Heart left ventricle (tissue), 16 donors: Measurements from ENCODE around the gene ABCB7. TPM values are rescaled to one million over a fixed set of nuclear protein-coding genes. Genes with fewer than 3 reads are reported as not detected.

Source experiments
- ATAC-seq, 4 donors: fragments of 200-7000 bp; cut with Tn5 transposase; one replicate each; pipeline ENCODE4 v1.9.1; 2020 to 2022; ENCODE audit warnings: moderate library complexity in 4 of 4, mild to moderate bottlenecking in 3 of 4, moderate number of reproducible peaks in 1 of 4
- DNase-seq, 5 donors: peaks; one replicate each; pipeline ENCODE4 v3.0.0-alpha.2; 2020
- H3K27ac ChIP-seq, 12 donors: fragments of 200-600 bp; sonication (generic) in 4 of 12; one replicate each; pipeline versions ENCODE4 v1.5.0 to v1.8.0; 2016 to 2022; ENCODE audit warnings: mild to moderate bottlenecking in 2 of 12
- H3K27me3 ChIP-seq, 9 donors: fragments of 200-600 bp; sonication (generic) in 2 of 9; one replicate each; pipeline versions ENCODE4 v1.5.1 to v1.8.0; 2016 to 2022; ENCODE audit warnings: mild to moderate bottlenecking in 3 of 9
- H3K36me3 ChIP-seq, 9 donors: fragments of 200-600 bp; sonication (generic) in 2 of 9; one replicate each; pipeline versions ENCODE4 v1.5.0 to v1.8.0; 2018 to 2022; ENCODE audit warnings: mild to moderate bottlenecking in 2 of 9
- H3K4me1 ChIP-seq, 12 donors: fragments of 200-600 bp; sonication (generic) in 4 of 12; one replicate each; pipeline versions ENCODE4 v1.5.0 to v1.8.0; 2016 to 2022; ENCODE audit warnings: mild to moderate bottlenecking in 3 of 12
- H3K4me3 ChIP-seq, 12 donors: fragments of 200-600 bp; sonication (generic) in 4 of 12; one replicate each; pipeline versions ENCODE4 v1.5.0 to v1.8.0; 2017 to 2022; ENCODE audit warnings: mild to moderate bottlenecking in 9 of 12, moderate library complexity in 4 of 12
- H3K9me3 ChIP-seq, 12 donors: fragments of 200-600 bp; sonication (generic) in 4 of 12; one replicate each; pipeline versions ENCODE4 v1.5.0 to v1.8.0; 2016 to 2022; ENCODE audit warnings: mild to moderate bottlenecking in 1 of 12
- CTCF ChIP-seq, 12 donors: fragments of 200-600 bp; sonication (generic) in 4 of 12; IDR thresholded peaks; one replicate each; pipeline versions ENCODE4 v1.5.0 to v1.8.0; 2018 to 2022; ENCODE audit warnings: antibody characterized with exemption in 12 of 12, mild to moderate bottlenecking in 5 of 12
- POLR2A ChIP-seq, 2 donors: fragments of 450-650 bp; IDR thresholded peaks; one replicate each; pipeline ENCODE4 v1.6.1; 2017; ENCODE audit warnings: antibody characterized with exemption in 2 of 2, mild to moderate bottlenecking in 2 of 2, moderate library complexity in 2 of 2
- WGBS, 4 donors: extraction: QIAGEN DNeasy Blood & Tissue Kit in 2 of 4; methylation state at CpG; one replicate each; pipeline versions ENCODE4 v1.1.5 to v1.1.7; 2013 to 2018; 5-methylcytosine and 5-hydroxymethylcytosine counted together
- intact Hi-C, 10 donors: fragments of 100-400 bp; cut with DNase I; formaldehyde crosslinking; loops; one replicate each; pipeline versions ENCODE4 v1.11.1 to v1.14.2; 2022
- polyA plus RNA-seq, 2 donors: library from polyadenylated mRNA; stranded (reverse); fragments of 200-250 nt; gene quantifications; one replicate each; pipeline ENCODE4 v1.2.3, GENCODE V29; 2013
- total RNA-seq, 9 donors: library from RNA; depleted of rRNA in 2 of 9; stranded (reverse); fragments of >200 nt in 2 of 9; fragmentation: NEBNext Ultra II Directional in 3 of 9; extraction: Animal tissue kit (Norgen Biotek cat#: 25700) in 3 of 9; gene quantifications; one replicate each; pipeline versions ENCODE4 v1.1.0 to v1.2.4, GENCODE V29; 2016 to 2023
- donor health status: ischemic (EF 13 %, LVEDD 7.1; RV severe dilation, severe dysfunction).
- donor health status: healthy with polysubstance abuse.
- donor health status: DM: no; HTN: yes; CAD: no.
- donor health status: DM: no; HTN: no; CAD: no.
- donor health status: ischemic (EF 25% LVEDD 6.9; RV normal size, moderate dysfunction).
- donor health status: ischemic (EF 25% LVEDD 5.7; RV mildly dilated, moderate dysfunction).
- donor health status: healthy.
- donor health status: DM: yes; HTN: yes; CAD: no.
- donor health status: ischemic (EF 35%, LVEDD 5.7; RV mildly dilated, moderate dysfunction).
- donor health status: nonischemic (EF 11% LVEDD 7.7; RV severe dilation, severe dysfunction).
- donor health status: DM: yes; HTN: yes; CAD: no.
- donor health status: PGD.
- donor health status: ischemic (EF 29% LVEDD 5.4; RV normal size, mild dysfunction).
- donor health status: nonischemic (EF 23%, LVEDD 6.1; RV moderate dilation, normal function).

Gene ABCB7
- total and polyA plus RNA-seq, 11 donors, result 14.4 to 58.5 (median 32.8) TPM

DNA sequence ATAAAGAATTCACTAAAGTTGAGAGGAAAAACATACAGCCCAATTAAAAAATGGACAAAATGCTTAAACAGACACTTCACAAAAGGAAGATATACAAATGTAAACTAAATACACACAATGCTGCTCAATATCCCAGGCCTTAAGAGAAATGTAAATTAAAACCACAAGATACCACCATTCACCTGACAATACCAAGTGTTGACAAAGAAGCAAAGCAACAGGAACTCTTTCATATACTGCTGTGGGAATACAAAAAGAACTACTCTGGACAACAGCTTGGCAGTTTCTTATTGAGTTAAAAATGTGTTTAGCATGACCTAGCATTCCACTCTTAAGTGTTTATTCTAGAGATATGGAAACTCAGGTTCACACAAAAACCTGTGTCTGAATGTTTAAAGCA is 71.3 kb downstream of the ABCB7 start:
- Histone ChIP-seq H3K27me3 (peaks cover 0 to 6% (median 0%) of the 10 kb centered on the region in 9 donors), H3K9me3 (peaks cover 0 to 8% (median 0%) of the 10 kb centered on the region in 12 donors), H3K4me1 (peaks cover 0 to 5% (median 0%) of the 10 kb centered on the region in 12 donors), H3K36me3 (no peaks in the 10 kb centered on the region), H3K27ac (no peak overlapping the region), H3K4me3 (no peak overlapping the region)
- TF ChIP-seq CTCF (IDR thresholded peaks at IDR 0.05) (no peak), POLR2A (IDR thresholded peaks at IDR 0.05) (no peak)
- ATAC-seq, result no peak
- no peak for DNase-seq
- intact Hi-C loops, result no loop called here

GRCh38 chrX:75076429-75076828 is 79.7 kb downstream of the ABCB7 start:
- H3K9me3 ChIP-seq, result no peaks in the 10 kb centered on the region
- no peak for ATAC-seq

GRCh38 chrX:75074475-75074874 is 81.6 kb downstream of the ABCB7 start:
- Histone ChIP-seq H3K27ac (no peak overlapping the region), H3K27me3 (no peaks in the 10 kb centered on the region), H3K4me1 (no peaks in the 10 kb centered on the region), H3K9me3 (no peaks in the 10 kb centered on the region), H3K36me3 (peaks cover 0 to 59% (median 9%) of the 10 kb centered on the region in 9 donors), H3K4me3 (no peak overlapping the region)
- TF ChIP-seq POLR2A (IDR thresholded peaks at IDR 0.05) (no peak), CTCF (IDR thresholded peaks at IDR 0.05) (no peak)
- no peak for ATAC-seq
- WGBS, 4 donors, result 0 to 100% (median 75%) methylated on average over 1 of the region's 1 CpG
- intact Hi-C loops, result no loop called here
- DNase-seq, result no peak

More at GRCh38 chrX:75076429-75076828, 79.7 kb downstream of the ABCB7 start:
- no peaks in the 10 kb centered on the region for H3K4me1 ChIP-seq
- DNase-seq, result no peak
- no peak overlapping the region for H3K27ac ChIP-seq
- no peak overlapping the region for H3K4me3 ChIP-seq
- peaks cover 0 to 2% (median 0%) of the 10 kb centered on the region in 9 donors for H3K27me3 ChIP-seq
- H3K36me3 ChIP-seq, result peaks cover 0 to 46% (median 7%) of the 10 kb centered on the region in 9 donors
- intact Hi-C loops, result no loop called here
- WGBS, 4 donors, result 73 to 90% (median 84%) methylated on average over 1 of the region's 1 CpG
- TF ChIP-seq POLR2A (IDR thresholded peaks at IDR 0.05), result no peak
- no peak for TF ChIP-seq CTCF (IDR thresholded peaks at IDR 0.05)

GRCh38 chrX:75071334-75071733 is 84.7 kb downstream of the ABCB7 start:
- H3K27ac ChIP-seq, result no peak overlapping the region
- TF ChIP-seq CTCF (IDR thresholded peaks at IDR 0.05), result no peak
- intact Hi-C loops, result no loop called here
- WGBS, 4 donors, result 62 to 88% (median 74%) methylated on average over 3 of the region's 3 CpGs
- no peak for DNase-seq
- ATAC-seq, result no peak
- H3K27me3 ChIP-seq, result no peaks in the 10 kb centered on the region
- H3K4me3 ChIP-seq, result no peak overlapping the region
- no peaks in the 10 kb centered on the region for H3K9me3 ChIP-seq
- H3K36me3 ChIP-seq, result peaks cover 0 to 81% (median 14%) of the 10 kb centered on the region in 9 donors
- no peaks in the 10 kb centered on the region for H3K4me1 ChIP-seq
